Measurements from ENCODE around the gene SEMA5A. TPM values are rescaled to one million over a fixed set of nuclear protein-coding genes. Genes with fewer than 3 reads are reported as not detected.

The SEMA5A gene
- total RNA-seq, 1 donor from 2014 or later: 31.9 TPM

GRCh38 chr5:9103290-9103689, 442.6 kb downstream of the SEMA5A start:
- TF ChIP-seq, protein P1, sequence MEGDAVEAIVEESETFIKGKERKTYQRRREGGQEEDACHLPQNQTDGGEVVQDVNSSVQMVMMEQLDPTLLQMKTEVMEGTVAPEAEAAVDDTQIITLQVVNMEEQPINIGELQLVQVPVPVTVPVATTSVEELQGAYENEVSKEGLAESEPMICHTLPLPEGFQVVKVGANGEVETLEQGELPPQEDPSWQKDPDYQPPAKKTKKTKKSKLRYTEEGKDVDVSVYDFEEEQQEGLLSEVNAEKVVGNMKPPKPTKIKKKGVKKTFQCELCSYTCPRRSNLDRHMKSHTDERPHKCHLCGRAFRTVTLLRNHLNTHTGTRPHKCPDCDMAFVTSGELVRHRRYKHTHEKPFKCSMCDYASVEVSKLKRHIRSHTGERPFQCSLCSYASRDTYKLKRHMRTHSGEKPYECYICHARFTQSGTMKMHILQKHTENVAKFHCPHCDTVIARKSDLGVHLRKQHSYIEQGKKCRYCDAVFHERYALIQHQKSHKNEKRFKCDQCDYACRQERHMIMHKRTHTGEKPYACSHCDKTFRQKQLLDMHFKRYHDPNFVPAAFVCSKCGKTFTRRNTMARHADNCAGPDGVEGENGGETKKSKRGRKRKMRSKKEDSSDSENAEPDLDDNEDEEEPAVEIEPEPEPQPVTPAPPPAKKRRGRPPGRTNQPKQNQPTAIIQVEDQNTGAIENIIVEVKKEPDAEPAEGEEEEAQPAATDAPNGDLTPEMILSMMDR (conservative IDR thresholded peaks at IDR 0.05): no peak
- H3K36me3 Mint-ChIP-seq (ENCODE audit: low read depth): peaks cover 5% of the 10 kb centered on the region
- peaks cover 35% of the 10 kb centered on the region for H3K4me1 Mint-ChIP-seq
- DNase-seq (ENCODE audit: low read depth, low spot score): no peak
- H3K4me3 Mint-ChIP-seq: no peak overlapping the region
- H3K9me3 Mint-ChIP-seq: no peaks in the 10 kb centered on the region
- H3K27ac Mint-ChIP-seq (ENCODE audit: unreplicated experiment): no peak overlapping the region
- no peaks in the 10 kb centered on the region for H3K27me3 Mint-ChIP-seq (ENCODE audit: low read depth)

DNA sequence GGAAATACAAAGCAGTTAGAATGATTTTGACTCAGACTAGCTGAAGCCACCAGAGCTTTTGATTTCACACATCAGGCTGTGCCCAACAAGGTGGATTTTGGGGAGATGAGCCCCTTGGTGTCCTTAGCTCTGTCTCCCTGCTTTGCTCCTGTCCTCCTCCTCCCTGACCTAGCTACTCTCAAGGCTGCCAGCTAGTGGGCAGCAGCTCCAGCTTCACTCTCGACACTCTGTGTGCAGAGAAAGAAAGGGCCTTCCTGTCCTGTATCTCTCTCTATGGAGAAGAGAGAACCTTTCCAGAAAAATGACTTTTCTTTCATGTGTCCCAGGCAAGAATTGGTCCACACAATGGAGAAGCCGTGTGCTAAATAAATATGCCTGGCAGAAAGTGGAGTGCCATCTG, 446.2 kb downstream of the SEMA5A start:
- no peak for DNase-seq (ENCODE audit: low read depth, low spot score)
- no peak overlapping the region for H3K4me3 Mint-ChIP-seq
- H3K27me3 Mint-ChIP-seq (ENCODE audit: low read depth): no peaks in the 10 kb centered on the region
- no peaks in the 10 kb centered on the region for H3K36me3 Mint-ChIP-seq (ENCODE audit: low read depth)
- no peaks in the 10 kb centered on the region for H3K9me3 Mint-ChIP-seq
- TF ChIP-seq, protein P1 (conservative IDR thresholded peaks at IDR 0.05): no peak
- peaks cover 22% of the 10 kb centered on the region for H3K4me1 Mint-ChIP-seq
- H3K27ac Mint-ChIP-seq (ENCODE audit: unreplicated experiment): no peak overlapping the region

DNA sequence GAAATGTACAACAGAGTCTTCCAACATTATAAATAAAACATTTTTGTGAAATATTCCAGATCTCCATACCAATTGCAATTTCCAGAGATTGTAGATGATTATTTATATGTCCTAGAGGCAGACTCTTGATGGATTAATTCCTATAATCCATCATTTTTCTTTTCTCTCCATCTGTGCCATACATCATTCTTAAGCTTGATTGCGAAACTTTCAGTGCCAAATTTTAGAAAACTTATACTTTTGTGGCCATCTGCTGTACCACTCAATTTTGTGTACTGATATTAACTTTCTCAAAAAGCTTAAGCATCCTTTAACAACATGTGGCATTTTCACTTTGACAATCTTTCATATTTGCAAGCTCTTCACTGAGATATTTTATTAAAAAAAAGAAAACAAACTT, 446.9 kb downstream of the SEMA5A start:
- no peaks in the 10 kb centered on the region for H3K27me3 Mint-ChIP-seq (ENCODE audit: low read depth)
- no peaks in the 10 kb centered on the region for H3K9me3 Mint-ChIP-seq
- peaks cover 18% of the 10 kb centered on the region for H3K4me1 Mint-ChIP-seq
- TF ChIP-seq, protein P1 (conservative IDR thresholded peaks at IDR 0.05): no peak
- no peak for DNase-seq (ENCODE audit: low read depth, low spot score)
- no peak overlapping the region for H3K27ac Mint-ChIP-seq (ENCODE audit: unreplicated experiment)
- H3K36me3 Mint-ChIP-seq (ENCODE audit: low read depth): peaks cover 2% of the 10 kb centered on the region
- no peak overlapping the region for H3K4me3 Mint-ChIP-seq

GRCh38 chr5:9094582-9094981, 451.3 kb downstream of the SEMA5A start:
- TF ChIP-seq, protein P1 (conservative IDR thresholded peaks at IDR 0.05): no peak
- no peak for DNase-seq (ENCODE audit: low read depth, low spot score)
- Mint-ChIP-seq H3K27me3 (ENCODE audit: low read depth) (no peaks in the 10 kb centered on the region), H3K9me3 (peaks cover 3% of the 10 kb centered on the region), H3K27ac (ENCODE audit: unreplicated experiment) (no peak overlapping the region), H3K4me3 (no peak overlapping the region), H3K4me1 (peaks cover under 1% of the 10 kb centered on the region), H3K36me3 (ENCODE audit: low read depth) (peaks cover 6% of the 10 kb centered on the region)

GRCh38 chr5:9091896-9092662, 453.8 kb downstream of the SEMA5A start:
- Mint-ChIP-seq H3K36me3 (ENCODE audit: low read depth) (peaks cover 7% of the 10 kb centered on the region), H3K27me3 (ENCODE audit: low read depth) (no peaks in the 10 kb centered on the region), H3K4me1 (peaks cover 4% of the 10 kb centered on the region), H3K27ac (ENCODE audit: unreplicated experiment) (no peak overlapping the region), H3K9me3 (peaks cover 3% of the 10 kb centered on the region), H3K4me3 (no peak overlapping the region)
- no peak for DNase-seq (ENCODE audit: low read depth, low spot score)
- TF ChIP-seq, protein P1 (conservative IDR thresholded peaks at IDR 0.05): no peak

Data from neural crest cell (in vitro differentiated cells).